Measurements from ENCODE around the gene MAN2A1.
"Not testable (repeated sequence)": the region's sequence is repeated elsewhere in the genome, so short reads cannot be mapped to it uniquely, and the experiment has no call there.

MAN2A1 gene

DNA sequence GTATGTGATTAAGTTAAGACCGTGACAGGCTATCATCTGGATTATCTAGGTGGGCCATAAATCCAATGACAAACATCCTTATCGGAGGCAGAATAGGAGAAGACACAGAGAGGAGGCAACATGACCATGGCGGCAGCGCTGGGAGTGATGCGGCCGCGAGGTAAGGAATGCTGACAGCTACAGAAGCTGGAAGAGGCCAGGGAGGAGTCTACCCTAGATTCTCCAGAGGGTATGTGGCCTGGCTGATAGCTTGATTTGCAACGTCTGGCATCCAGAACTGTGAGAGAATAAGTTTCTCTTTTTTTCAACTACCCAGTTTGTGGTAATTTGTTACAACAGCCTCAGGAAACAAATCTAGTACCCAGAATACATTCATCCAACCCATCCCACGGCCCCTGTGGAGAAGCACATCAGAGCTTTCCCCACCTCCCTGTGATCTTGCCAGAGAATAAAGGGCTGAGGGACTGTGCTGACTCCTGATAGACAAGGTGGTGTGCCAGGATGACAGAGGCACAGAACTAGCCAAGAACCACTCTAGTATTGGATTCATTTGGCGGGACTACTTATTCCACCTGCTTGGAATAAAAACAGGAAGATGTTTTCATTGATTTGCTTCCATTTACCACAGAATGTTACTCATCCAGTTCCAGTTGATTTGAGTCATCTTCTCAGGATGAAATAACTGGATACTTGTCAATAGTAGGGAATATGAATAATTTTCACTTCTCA is 187.4 kb downstream of the MAN2A1 start:
- no peak for DNase-seq

DNA sequence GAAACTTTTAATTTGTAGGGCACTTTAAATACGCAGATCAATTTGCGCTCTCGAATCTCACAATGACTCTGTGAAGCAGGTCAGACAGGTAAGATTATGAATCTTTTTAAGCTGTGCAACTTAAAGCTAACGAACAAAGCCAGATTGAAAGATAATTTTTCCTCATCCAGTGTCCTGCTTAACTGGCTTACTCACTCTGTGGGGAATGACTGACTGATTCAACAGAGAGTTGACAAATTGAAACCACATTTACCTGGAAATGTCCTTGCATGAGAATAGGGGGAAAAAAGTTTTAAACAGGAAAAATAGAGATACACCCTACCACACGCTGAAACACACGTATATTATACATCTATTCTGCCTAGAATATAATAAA is 187.9 kb downstream of the MAN2A1 start:
- no peak for DNase-seq

DNA sequence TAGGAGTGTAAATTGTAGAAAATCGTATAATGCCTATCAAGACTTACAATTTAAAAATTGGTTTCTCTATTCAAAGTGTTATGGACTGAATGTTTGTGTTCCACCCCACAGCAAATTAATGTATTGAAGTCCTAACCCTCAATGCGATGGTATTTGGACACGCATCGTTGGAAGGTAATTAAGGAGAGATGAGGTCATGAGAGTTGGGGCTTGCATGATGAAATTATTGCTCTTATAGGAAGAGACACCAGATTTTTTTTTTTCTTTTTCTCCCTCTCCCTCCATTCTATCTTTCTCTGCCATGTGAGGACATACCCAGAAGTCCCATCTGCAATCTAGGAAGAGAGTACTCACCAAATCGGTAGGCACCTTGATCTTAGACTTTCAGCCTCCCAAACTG is 189.2 kb downstream of the MAN2A1 start:
- DNase-seq, result no peak

DNA sequence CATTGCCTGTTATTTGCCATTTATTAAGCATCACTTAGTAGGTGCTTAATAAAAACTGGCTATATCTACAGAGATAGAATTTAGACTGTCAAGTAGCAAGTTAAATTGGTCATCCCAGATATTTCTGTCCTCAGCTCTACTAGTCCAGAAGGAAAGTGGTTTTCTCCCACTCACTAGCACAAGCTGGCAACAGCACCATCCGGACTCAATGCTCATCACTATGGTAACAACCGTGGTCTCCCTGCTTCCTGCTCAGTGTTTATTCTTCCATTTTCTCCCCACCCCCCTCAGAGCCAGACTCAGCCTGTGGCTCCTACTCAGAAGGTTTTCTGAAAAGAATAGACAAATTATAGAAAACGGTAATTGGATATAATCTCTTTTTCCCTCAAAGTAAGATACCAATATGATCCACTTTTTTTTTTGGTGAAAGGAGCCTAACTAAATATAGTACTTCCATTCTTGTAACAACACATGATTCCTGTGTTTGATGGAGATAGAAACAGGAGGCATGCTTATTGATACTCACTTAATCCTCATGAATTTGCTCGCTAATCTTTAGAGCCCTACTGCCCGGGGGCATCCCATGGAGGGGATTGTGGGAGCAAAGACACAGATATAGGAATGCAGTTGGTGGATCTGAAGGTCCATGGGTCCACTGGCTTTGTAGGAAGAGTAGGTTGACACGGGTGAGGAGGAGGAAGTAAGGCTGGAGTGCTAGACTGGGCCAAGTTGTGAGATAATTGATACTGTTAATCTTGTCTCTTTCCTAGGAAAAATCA is 191.4 kb downstream of the MAN2A1 start:
- no peak for DNase-seq

DNA sequence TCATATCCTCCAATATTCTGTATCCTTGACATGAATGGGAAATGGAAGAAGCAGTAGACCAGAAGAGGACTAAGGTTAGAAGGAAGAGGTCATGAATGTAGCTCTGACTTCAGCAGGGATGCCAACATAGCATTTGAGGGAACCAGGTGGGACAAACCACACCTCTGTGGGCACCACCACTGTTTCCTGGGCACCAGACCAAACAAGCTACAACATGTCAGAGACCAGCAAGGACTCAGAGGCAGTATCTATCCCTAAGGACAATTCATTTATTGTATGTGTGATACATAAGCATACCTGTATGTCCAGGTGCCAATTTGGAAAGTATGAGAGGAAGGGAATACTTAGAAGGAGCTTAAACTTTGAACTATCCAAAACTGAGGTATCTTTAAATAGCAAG is 192.8 kb downstream of the MAN2A1 start:
- DNase-seq, result no peak

DNA sequence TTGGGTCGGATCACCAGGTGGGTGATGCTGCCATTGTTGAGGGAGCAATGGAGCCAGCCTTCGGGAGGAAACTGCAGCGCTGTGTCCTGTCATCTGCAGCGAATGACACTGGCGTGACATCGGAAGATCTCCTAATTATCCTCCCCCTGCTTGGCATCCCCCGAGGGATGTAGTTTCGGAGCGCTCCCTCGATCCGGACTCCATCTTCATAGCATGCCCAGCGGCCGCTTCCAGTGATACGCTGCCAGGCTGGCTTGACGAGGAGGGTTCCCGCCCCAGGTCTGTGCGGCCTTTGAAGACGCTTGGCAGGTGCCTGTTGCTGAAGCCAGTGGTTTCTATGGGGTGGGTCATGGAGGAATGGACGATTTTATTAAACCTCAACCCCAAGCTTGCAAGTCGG is 194.9 kb downstream of the MAN2A1 start:
- DNase-seq, result no peak

DNA sequence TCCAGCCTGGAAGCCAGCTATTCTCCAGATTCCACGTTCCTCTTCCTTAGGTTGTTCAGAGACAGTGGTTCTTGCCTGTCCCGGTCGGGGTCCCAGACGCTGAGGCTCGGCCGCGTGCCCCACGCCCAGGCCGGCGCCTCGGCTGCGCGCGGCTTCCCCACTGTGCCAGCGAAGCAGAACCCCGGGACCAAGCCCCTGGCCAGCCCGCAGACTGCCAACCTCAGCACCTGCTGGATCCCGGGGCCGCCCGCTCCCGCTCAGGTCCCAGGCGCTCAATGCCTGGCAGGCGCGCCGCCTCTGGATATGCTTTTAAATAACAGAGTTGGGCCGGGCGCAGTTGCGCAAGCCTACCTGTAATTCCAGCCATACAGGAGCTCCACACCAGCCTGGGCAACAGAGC is 195.5 kb downstream of the MAN2A1 start:
- DNase-seq, result no peak

DNA sequence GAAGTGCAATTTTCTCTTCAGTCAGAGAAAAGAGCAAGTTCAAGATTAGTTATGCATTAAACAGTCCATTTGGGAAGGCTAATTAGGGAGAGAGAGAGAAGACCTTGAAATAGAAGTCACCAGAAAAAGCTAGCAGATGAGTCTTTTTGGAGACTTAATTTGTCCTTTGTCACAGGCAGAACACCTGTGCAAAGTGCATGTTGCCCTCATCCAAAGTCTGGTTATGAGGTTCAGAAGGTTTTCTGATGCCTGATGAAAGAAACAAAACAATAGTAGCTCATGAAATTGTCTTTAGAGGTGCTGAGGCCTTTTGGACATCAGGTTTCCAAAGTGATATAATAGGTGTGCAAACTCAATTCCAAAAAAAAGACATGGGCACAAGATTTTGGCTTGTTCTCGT is 199.3 kb downstream of the MAN2A1 start:
- no peak for DNase-seq

DNA sequence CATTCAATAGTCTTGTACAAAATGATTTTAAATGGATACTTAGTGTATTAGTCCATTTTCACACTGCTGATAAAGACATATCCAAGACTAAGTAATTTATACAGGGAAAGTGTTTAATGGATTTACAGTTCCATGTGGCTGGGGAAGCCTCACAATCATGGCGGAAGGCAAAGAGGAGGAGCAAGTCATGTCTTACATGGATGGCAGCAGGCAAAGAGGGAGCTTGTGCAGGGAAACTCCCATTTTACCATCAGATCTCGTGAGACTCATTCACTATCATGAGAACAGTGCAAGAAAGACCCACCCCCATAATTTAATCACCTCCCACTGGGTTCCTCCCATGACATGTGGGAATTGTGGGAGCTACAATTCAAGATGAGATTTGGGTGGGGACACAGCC is 203.5 kb downstream of the MAN2A1 start:
- DNase-seq, result not testable (repeated sequence)

DNA sequence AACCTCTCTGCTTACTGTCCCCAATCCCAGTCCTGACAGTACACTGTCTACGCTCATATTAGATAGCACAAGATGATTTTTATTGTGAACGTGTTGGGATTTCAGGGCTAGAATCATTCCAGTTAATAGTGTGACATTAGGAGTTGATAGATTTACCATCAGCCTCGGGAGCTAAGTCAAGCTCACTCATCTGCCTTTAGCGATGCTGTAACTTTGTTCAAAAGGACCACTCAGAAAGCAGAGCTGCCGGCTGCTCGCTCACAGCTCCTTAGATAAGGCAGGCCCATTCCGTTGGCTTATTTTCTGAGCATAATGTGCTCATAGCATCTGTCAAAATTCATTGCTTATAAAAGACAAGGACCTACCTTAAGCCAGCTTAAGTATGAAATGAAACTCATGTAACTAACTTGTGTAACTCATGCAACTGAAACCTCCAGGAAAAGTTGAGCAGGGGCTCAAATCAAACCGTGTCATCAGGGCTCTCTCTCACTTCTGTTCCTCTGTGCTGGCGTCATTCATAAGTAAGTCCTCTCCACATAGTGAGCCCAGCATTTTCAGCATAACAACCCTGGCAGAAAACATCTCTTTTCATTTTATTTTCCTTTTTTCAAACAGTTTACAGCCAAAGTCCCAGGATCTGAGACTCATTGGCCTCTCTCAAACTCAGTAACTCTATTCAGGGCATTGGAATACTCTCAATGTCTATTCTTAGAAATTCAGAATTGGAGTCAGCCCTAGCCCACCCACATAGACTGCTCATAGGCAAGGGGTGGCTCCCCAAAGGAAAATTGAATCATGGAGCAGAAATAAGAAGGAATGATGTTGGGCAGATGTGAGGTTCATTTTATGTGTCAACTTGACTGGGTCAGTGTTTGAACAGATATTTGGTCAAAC is 208.8 kb downstream of the MAN2A1 start:
- no peak for DNase-seq

DNA sequence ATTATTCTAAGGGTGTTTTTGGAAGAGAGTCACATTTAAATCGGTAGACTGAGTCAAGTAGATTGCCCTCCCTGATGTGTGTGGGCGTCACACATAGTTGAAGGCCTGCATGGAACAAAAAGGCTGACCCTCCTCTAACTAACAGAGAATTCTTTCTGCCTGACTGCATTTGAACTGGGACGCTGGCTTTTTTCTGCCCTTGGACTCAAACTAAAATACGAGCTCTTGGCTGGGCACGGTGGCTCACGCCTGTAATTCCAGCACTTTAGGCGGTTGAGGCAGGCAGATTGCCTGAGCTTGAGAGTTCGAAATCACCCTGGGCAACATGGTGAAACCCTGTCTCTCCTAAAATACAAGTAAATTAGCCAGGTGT is 209.4 kb downstream of the MAN2A1 start:
- no peak for DNase-seq

DNA sequence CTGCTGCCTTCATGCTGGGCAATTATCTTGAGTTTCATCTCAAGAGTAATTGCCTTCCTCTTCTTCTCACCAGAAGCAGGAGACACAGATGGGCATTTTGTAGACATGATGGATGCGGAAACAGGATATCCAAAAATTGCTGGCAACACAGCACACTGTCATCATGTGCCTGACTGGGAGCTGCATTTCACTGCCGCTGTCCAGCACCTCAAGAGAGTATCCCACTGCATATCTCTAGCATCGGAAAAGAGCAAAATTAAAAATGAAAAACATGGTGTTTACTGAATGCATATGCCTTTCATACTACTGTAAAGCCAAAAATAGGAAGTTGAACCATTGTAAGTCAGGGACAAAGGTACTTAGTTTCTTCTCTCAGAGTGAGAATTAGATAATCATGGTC is 210.7 kb downstream of the MAN2A1 start:
- DNase-seq, result no peak

DNA sequence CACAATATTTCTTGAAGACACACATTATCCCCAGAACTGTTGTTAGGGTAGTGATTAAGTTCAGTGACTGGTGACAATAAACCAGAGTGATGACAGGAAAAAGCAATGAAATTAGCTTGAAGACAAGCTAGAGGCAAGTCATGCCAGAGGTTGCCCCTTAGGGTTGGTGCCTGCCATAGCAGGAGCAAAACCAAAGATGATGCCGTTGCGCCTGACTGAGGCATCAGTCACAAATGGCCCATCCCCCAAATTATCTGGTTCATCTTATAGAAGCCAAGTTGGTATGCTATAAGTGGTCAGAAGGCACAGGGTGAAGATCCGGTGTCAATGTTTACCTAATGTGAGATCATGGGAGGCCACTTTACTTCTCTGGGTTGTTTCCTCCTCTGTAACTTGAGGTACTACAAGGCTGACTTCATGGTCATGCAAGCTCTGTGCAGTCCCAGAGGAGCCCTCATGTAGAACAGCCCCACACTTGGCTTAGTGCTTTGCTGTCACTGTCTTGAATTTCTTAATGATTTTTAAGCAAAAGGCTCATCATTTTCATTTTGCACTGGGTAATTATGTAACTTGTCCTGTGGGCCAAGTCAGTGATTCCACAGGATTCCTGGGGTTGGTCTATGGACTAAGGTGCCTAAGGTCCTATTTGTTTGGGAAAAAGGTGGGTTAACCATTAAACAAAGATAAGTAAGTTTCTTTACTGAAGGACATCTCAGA is 211.3 kb downstream of the MAN2A1 start:
- no peak for DNase-seq

DNA sequence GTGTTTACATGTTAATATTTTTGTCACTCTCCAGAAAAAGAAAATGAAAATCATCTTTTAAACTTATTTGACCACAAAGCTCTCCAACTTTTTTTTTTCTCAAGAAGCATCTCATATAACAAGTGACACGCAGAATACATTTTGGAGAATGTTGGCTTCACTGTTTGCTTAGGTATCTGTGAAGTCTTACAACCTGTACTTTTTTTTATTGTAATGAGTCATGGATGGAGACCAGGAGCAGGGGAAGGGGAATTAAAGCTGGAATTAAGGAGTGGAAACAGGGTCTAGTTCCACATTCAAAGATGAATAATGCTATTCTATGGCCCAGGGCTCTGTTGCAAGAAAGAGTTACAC is 211.9 kb downstream of the MAN2A1 start:
- no peak for DNase-seq

DNA sequence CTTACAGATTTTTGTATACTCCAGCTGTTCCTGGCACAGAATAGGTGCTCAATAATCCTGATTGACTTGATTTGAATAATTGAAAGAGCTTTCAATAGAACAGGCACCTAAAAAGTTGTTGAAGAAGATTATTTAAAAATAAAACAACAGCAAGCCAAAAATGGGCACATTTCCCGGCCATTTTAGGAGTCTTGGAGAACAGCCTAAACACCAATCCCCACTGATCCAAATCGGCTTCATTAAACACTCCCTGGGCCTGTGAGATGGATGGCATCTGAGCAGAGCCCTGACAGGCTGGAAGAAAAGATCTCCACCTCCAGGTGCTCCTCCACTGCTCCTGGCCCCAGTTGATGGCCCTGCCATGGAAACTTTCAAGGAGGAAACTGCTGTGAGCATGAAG is 213.3 kb downstream of the MAN2A1 start:
- no peak for DNase-seq

DNA sequence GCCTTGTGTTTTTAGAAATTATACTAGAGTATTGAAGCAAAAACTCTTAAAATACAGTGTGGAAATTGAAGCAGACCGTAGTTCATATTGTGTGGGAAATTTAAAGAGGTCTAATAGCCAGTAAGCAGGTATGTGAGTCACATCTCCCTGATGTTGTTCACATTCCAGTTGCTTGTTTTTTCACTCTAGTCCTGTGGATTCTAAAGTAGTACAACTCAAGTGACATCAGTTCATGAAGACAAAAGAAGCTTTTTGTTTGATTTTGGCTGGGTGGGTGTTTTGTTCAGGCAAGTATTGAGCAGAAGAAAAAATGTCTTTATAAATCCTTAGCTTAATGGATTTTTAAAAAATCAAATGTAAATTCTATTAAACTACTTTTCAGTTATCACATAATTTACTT is 216.2 kb downstream of the MAN2A1 start:
- DNase-seq, result no peak

DNA sequence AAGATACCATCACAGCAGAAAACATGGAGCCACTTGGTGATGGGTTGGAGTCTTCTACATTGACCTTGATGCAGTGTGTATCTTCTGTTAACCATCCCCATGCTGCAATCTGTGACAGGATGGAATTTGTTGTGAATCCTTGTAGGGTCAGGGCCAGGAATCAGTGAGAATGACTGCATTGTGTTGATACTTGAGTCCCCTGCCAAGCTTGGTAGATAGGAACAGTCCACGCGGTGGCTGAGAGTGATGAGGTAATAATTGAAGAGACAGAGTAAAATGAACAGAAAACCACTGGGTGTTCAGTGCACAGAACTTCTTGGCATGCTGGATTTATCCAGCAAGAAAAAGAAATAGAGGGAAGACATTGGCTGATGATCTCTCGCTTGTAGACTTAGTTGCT is 217.5 kb downstream of the MAN2A1 start:
- no peak for DNase-seq

DNA sequence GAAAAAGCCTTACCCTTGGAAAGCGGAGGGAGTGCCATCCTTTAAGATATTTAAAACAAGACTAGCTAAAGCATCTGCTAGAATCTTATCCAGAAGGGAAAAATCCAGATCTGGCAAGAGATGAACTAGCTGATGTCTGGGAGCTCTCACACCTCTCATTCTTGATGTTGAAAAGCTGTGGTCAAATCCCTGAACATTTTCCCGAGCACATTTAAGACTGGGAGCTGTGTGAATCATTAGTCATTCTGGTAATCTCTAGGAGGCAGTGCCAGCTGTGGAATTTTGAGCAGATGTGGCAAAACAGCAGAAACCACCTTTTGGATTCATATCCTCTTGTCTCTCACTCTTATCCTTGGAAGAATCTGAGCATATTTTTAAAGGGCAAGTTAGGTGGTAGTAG is 218.0 kb downstream of the MAN2A1 start:
- DNase-seq, result no peak

DNA sequence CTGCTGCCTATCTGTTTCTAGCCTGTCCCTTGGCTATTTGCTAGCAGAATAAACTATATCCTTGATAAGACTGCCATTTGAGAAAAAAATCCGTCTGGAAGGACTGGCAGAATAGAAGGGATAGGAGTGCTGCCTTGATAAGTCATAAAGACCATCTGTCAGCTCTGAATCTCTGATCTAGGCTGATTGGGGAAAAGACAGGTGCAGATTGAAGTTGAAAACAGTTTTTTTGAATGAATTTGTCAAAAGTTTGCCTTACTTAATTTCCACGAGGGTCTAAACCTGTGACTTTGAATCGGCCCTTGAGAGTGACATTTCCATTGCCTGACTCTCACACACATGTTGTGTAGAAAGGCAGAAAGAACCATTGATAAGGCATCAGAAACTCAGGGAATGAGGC is 218.6 kb downstream of the MAN2A1 start:
- DNase-seq, result no peak

DNA sequence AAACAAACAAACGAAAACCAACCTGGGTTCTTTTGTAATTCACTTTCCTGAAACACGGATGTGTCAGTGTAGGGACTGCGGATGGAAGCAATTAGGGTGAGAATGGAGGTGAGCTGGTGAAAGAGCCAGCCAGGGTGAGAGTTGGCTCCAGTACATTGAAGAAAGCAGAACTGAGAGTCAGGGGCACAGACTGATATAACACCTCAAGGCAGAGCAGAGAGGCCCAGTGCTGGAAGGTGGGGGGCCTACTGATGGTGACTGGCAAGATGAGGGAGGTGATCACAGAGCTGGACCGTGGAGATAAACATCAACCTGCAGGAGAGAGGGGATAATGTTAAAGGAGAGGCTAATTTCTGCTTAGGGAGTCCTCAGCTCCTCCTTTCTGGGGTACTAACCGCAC is 221.1 kb downstream of the MAN2A1 start:
- DNase-seq, result no peak

DNA sequence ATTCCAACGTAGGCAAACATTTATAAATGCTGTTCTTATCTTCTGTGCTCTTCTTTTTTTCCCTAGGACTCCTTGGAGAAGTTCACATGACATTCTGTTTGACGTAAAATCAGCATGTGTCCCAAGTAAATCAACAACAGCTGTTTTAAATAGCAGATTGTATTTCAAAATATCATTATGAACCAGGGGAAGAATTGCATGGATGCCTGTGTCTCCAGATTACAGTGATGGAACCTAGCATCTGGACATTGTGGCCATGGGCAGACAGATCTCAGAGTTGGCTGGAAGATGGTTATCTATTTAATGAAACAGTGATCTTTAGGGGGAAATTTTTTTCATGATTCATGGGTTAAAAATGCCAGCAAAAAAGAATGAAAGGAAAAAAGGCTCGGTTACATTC is 222.0 kb downstream of the MAN2A1 start:
- DNase-seq, result no peak

DNA sequence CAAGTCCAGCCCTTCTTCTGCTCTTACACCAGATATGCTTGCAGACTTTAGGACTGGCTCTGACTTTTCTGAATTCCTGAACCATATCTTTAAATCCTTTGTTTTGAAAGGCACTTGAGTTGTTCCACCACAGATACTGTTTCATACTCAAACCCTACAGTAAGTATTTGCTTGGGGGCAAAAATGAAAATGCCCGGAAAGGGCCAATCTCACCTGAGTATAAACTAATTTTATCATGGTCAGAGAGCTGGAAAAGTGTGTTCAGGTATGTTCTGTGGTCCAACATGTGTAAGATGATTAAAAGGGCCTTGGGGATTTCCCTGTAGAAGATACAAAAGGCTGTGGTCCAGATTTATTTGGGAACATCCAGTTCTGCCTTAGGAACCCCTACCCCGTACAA is 225.2 kb downstream of the MAN2A1 start:
- no peak for DNase-seq

DNA sequence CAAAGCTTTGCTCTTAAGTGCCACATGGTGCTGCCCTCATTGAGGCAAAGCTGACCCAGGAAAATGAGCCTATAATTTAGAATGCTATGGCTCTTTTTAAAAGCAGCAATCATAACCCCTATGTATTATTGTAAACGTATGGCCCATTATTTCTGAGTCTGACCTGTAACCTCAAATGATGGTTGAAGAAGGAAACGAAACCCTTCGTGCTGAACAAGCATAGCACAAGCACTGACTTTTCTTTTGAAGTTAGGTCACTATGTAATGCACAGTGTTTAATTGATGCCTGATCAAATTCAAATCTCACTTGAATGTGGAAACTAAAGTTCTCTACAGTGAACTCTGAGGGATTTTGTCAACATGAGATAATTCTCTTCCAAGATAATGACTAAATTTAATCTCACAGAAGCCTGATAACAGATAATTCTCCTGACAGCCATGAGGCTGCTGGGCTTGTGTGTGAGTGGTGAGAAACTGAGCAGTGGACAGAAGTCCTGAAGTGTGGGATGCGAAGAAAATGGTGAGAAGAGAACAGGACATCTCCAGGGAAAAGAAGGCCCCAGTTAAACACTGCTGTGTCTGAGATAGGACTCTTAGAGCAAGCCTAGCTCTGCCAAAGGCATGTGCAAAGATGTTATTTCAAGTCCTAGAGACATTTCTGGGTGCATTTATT is 226.9 kb downstream of the MAN2A1 start:
- no peak for DNase-seq
